Activated CD4-positive, alpha-beta T cell treated with anti-CD3 and anti-CD28 coated beads, Interleukin-2, amount 50 U/mL, for 48 hours (primary cell): ENCODE results near the gene SLC12A6.

Source experiments
- DNase-seq, 2 experiments: peaks; one replicate each; pipeline ENCODE4 v3.0.0-alpha.2; 2020

SLC12A6 gene

GRCh38 chr15:34182942-34183341 lies 154.6 kb downstream of the SLC12A6 start:
- DNase-seq, result no peak
